GM19467 (cell line): Measurements from ENCODE around the gene COX6A2.

Experiments used
- ATAC-seq: cut with Tn5 transposase; IDR thresholded peaks from one replicate; pipeline ENCODE4 v1.9.1; 2021; ENCODE audit warnings: mild to moderate bottlenecking, moderate library complexity; ENCODE audit not compliant: unreplicated experiment

Gene COX6A2

GRCh38 chr16:31428279-31428597 lies at the start of gene COX6A2:
COX6A2 (minus strand) TSS chr16:31428360; CDS start chr16:31428325, 35 bp downstream.
- no peak for ATAC-seq

GRCh38 chr16:31477220-31478216 lies 49.4 kb upstream of the COX6A2 start:
- no peak for ATAC-seq

- ATAC-seq = peak; percentile 60
Measured at GRCh38 chr16:31476303-31477219, 48.4 kb upstream of the COX6A2 start.

GRCh38 chr16:31475946-31476302 lies 47.8 kb upstream of the COX6A2 start:
- no peak for ATAC-seq

- ATAC-seq = no peak
Measured at GRCh38 chr16:31474773-31475738, 46.9 kb upstream of the COX6A2 start.

- no peak for ATAC-seq
Measured at GRCh38 chr16:31474173-31474714, 46.1 kb upstream of the COX6A2 start.

GRCh38 chr16:31473264-31473984 lies 45.3 kb upstream of the COX6A2 start:
- ATAC-seq = no peak

- ATAC-seq = no peak
Measured at GRCh38 chr16:31472709-31473203, 44.6 kb upstream of the COX6A2 start.

- ATAC-seq = no peak
Measured at GRCh38 chr16:31471875-31472708, 43.9 kb upstream of the COX6A2 start, which contains the start of gene TGFB1I1. TGFB1I1 (plus strand) TSS chr16:31472152; CDS start chr16:31472189, 37 bp downstream.

- ATAC-seq = no peak
Measured at GRCh38 chr16:31471241-31471874, 43.2 kb upstream of the COX6A2 start.

- ATAC-seq = no peak
Measured at GRCh38 chr16:31470615-31471014, 42.5 kb upstream of the COX6A2 start.

GRCh38 chr16:31467858-31468257 lies 39.7 kb upstream of the COX6A2 start:
- no peak for ATAC-seq

GRCh38 chr16:31467151-31467773 lies 39.1 kb upstream of the COX6A2 start:
- peak; percentile 74 for ATAC-seq

- ATAC-seq = no peak
Measured at GRCh38 chr16:31466381-31466841, 38.3 kb upstream of the COX6A2 start.

GRCh38 chr16:31465788-31466370 lies 37.7 kb upstream of the COX6A2 start:
- ATAC-seq = no peak

- ATAC-seq = no peak
Measured at GRCh38 chr16:31464781-31465260, 36.7 kb upstream of the COX6A2 start.

- ATAC-seq = no peak
Measured at GRCh38 chr16:31464348-31464769, 36.2 kb upstream of the COX6A2 start.
